HepG2 (cell line): ENCODE results near the gene PLSCR4. TPM values are rescaled to one million over a fixed set of nuclear protein-coding genes. Genes with fewer than 3 reads are reported as not detected.

Experiments
- HNRNPL ChIP-seq: fragments of 200-400 bp; formaldehyde crosslinking; IDR thresholded peaks from 2 replicates; pipeline ENCODE4 v1.6.1; 2017; ENCODE audit warnings: mild to moderate bottlenecking, low read depth, low read length
- NONO ChIP-seq, 2 experiments: fragments of 450-650 bp in 1 of 2; sonication (generic) in 1 of 2; formaldehyde crosslinking in 1 of 2; IDR thresholded peaks in 1 of 2; conservative IDR thresholded peaks in 1 of 2; 2 replicates each; pipeline versions ENCODE4 v1.6.1 to v1.8.0; 2017 to 2022; ENCODE audit warnings: mild to moderate bottlenecking in 1 of 2, missing genetic modification reagents in 1 of 2, moderate library complexity in 1 of 2
- RBM39 ChIP-seq: fragments of 200-400 bp; formaldehyde crosslinking; IDR thresholded peaks from one replicate; pipeline ENCODE4 v1.6.1; 2018; ENCODE audit warnings: antibody characterized with exemption, mild to moderate bottlenecking, low read depth, low read length; ENCODE audit not compliant: poor library complexity, severe bottlenecking
- SNRNP70 ChIP-seq: fragments of 200-400 bp; formaldehyde crosslinking; IDR thresholded peaks from 2 replicates; pipeline ENCODE4 v1.6.1; 2017; ENCODE audit warnings: mild to moderate bottlenecking, low read depth, low read length, moderate library complexity
- ZNF30 ChIP-seq: sonication (generic); formaldehyde crosslinking; IDR thresholded peaks from 2 replicates; pipeline ENCODE4 v1.5.0; 2020; ENCODE audit warnings: mild to moderate bottlenecking, missing genetic modification reagents
- ZSCAN29 ChIP-seq: sonication (generic); formaldehyde crosslinking; conservative IDR thresholded peaks from 2 replicates; pipeline ENCODE4 v1.4.0; 2020; ENCODE audit warnings: mild to moderate bottlenecking, missing genetic modification reagents
- polyA plus RNA-seq, 8 experiments: library from polyadenylated mRNA; depleted of rRNA in 3 of 8; stranded (reverse) in 7 of 8; unstranded in 1 of 8; fragments of >200 nt; fragmentation: Illumina TruSeq in 4 of 8; extraction: Trizol in 4 of 8; gene quantifications; 2 replicates each; pipeline versions ENCODE4 v1.2.1 to v1.2.3, GENCODE V29; 2011 to 2016; ENCODE audit warnings: low read depth in 4 of 8, missing spikeins in 1 of 8, mixed read lengths in 1 of 8; ENCODE audit not compliant: insufficient read depth in 1 of 8
- total RNA-seq, 5 experiments: library from RNA; depleted of rRNA; stranded (reverse); fragments of >200 nt; fragmentation: Illumina TruSeq; extraction: Trizol; gene quantifications; 2 replicates each; pipeline ENCODE4 v1.2.3, GENCODE V29; 2016; ENCODE audit warnings: low read depth in 1 of 5
- TF ChIP-seq, protein P1 (sequence below), 2 experiments: fragments of 450-650 bp in 1 of 2; sonication (generic) in 1 of 2; formaldehyde crosslinking in 1 of 2; IDR thresholded peaks; 2 replicates each; pipeline versions ENCODE4 v1.6.1 to v1.8.0; 2016 to 2022; ENCODE audit warnings: antibody characterized with exemption in 1 of 2, mild to moderate bottlenecking in 1 of 2, missing genetic modification reagents in 1 of 2
- TF ChIP-seq, protein P2 (sequence below): sonication (generic); formaldehyde crosslinking; IDR thresholded peaks from 2 replicates; pipeline ENCODE4 v1.4.0; 2020; ENCODE audit warnings: mild to moderate bottlenecking, missing genetic modification reagents
- TF ChIP-seq, protein P3 (sequence below): sonication (generic); formaldehyde crosslinking; IDR thresholded peaks from 2 replicates; pipeline ENCODE4 v1.5.0; 2020; ENCODE audit warnings: missing genetic modification reagents, mild to moderate bottlenecking, borderline replicate concordance
- TF ChIP-seq, protein P4 (sequence below): IDR thresholded peaks from 2 replicates; pipeline ENCODE4 v1.6.1; 2016; ENCODE audit warnings: control low read depth
- TF ChIP-seq, protein P5 (sequence below): sonication (generic); formaldehyde crosslinking; conservative IDR thresholded peaks from 2 replicates; pipeline ENCODE4 v1.8.0; 2022; ENCODE audit warnings: low read depth, missing genetic modification reagents

The PLSCR4 gene
- total and polyA plus RNA-seq, 2 of the 13 experiments (the other 11 are each of a cell fraction or from before 2014, with no cell fraction given), result 1.5 to 59.0 TPM

DNA sequence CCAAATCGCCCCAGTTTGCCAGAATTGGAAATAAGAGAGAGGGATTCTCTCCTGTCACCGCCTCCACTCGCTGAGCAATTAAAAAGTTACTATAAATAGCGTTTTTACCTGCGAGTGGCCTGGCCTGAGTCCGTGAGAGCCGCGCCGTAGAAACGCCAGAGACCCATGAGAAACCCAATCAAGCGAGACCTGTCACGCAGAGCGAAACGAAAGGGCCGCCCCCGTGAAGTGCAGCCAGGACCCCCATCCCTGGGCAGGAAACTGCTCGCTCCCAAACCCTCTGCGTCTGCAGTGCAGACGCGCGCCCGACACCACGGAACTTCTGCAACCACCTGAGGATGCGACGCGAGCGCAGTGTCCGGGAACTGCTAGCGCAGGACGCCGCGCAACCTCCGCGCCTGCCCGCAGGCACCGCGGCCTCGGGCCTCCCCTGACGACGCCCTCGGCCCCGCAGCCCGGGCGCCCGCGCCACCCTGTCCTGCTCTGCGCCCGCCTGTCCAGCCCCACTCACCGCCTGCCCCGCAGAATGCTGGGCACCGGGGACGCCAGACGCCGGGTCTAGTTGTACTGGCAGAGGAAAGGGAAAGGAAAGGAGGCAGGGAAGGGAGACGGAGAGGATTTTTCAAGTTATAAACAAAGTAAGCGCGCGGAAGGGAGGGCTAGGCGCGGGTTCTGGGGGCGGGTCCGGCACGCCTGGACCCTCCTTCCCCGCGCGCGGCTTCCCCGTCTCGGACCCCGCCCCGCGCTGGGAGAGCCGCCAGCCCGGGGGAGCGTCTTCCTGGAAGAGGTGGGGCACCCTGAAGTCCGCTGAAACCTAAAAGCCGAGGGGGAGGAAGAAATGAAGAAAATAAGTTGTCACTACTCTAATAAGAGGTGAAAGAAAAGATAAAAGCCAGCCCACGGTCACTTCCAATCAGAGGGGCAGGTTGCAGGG, at the start of gene PLSCR4 (continued):
- TF ChIP-seq, protein P1, sequence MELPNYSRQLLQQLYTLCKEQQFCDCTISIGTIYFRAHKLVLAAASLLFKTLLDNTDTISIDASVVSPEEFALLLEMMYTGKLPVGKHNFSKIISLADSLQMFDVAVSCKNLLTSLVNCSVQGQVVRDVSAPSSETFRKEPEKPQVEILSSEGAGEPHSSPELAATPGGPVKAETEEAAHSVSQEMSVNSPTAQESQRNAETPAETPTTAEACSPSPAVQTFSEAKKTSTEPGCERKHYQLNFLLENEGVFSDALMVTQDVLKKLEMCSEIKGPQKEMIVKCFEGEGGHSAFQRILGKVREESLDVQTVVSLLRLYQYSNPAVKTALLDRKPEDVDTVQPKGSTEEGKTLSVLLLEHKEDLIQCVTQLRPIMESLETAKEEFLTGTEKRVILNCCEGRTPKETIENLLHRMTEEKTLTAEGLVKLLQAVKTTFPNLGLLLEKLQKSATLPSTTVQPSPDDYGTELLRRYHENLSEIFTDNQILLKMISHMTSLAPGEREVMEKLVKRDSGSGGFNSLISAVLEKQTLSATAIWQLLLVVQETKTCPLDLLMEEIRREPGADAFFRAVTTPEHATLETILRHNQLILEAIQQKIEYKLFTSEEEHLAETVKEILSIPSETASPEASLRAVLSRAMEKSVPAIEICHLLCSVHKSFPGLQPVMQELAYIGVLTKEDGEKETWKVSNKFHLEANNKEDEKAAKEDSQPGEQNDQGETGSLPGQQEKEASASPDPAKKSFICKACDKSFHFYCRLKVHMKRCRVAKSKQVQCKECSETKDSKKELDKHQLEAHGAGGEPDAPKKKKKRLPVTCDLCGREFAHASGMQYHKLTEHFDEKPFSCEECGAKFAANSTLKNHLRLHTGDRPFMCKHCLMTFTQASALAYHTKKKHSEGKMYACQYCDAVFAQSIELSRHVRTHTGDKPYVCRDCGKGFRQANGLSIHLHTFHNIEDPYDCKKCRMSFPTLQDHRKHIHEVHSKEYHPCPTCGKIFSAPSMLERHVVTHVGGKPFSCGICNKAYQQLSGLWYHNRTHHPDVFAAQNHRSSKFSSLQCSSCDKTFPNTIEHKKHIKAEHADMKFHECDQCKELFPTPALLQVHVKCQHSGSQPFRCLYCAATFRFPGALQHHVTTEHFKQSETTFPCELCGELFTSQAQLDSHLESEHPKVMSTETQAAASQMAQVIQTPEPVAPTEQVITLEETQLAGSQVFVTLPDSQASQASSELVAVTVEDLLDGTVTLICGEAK (IDR thresholded peaks at IDR 0.05), result no peak
- TF ChIP-seq, protein P1 (CRISPR knock-in tag; IDR thresholded peaks at IDR 0.05), result no peak; the same call in 1 of the 2 replicates
- 0 out of 2 replicates have a peak, but pooled peaks have one; percentile 27 for TF ChIP-seq ZSCAN29 (CRISPR knock-in tag)
- no peak for TF ChIP-seq ZNF30 (CRISPR knock-in tag)
- no peak for TF ChIP-seq RBM39
- TF ChIP-seq, protein P2, sequence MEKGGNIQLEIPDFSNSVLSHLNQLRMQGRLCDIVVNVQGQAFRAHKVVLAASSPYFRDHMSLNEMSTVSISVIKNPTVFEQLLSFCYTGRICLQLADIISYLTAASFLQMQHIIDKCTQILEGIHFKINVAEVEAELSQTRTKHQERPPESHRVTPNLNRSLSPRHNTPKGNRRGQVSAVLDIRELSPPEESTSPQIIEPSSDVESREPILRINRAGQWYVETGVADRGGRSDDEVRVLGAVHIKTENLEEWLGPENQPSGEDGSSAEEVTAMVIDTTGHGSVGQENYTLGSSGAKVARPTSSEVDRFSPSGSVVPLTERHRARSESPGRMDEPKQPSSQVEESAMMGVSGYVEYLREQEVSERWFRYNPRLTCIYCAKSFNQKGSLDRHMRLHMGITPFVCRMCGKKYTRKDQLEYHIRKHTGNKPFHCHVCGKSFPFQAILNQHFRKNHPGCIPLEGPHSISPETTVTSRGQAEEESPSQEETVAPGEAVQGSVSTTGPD (CRISPR knock-in tag), result no peak
- TF ChIP-seq, protein P3, sequence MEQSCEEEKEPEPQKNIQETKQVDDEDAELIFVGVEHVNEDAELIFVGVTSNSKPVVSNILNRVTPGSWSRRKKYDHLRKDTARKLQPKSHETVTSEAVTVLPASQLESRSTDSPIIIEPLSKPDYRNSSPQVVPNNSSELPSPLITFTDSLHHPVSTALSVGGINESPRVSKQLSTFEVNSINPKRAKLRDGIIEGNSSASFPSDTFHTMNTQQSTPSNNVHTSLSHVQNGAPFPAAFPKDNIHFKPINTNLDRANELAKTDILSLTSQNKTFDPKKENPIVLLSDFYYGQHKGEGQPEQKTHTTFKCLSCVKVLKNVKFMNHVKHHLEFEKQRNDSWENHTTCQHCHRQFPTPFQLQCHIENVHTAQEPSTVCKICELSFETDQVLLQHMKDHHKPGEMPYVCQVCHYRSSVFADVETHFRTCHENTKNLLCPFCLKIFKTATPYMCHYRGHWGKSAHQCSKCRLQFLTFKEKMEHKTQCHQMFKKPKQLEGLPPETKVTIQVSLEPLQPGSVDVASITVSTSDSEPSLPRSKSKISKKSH (CRISPR knock-in tag), result no peak
- TF ChIP-seq, protein P4, sequence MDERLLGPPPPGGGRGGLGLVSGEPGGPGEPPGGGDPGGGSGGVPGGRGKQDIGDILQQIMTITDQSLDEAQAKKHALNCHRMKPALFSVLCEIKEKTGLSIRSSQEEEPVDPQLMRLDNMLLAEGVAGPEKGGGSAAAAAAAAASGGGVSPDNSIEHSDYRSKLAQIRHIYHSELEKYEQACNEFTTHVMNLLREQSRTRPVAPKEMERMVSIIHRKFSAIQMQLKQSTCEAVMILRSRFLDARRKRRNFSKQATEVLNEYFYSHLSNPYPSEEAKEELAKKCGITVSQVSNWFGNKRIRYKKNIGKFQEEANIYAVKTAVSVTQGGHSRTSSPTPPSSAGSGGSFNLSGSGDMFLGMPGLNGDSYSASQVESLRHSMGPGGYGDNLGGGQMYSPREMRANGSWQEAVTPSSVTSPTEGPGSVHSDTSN (CRISPR knock-in tag), result no peak
- no peak for TF ChIP-seq NONO (IDR thresholded peaks at IDR 0.05)
- no peak for TF ChIP-seq NONO (CRISPR knock-in tag; conservative IDR thresholded peaks at IDR 0.05)
- TF ChIP-seq SNRNP70, result no peak
- no peak for TF ChIP-seq HNRNPL
- TF ChIP-seq, protein P5, sequence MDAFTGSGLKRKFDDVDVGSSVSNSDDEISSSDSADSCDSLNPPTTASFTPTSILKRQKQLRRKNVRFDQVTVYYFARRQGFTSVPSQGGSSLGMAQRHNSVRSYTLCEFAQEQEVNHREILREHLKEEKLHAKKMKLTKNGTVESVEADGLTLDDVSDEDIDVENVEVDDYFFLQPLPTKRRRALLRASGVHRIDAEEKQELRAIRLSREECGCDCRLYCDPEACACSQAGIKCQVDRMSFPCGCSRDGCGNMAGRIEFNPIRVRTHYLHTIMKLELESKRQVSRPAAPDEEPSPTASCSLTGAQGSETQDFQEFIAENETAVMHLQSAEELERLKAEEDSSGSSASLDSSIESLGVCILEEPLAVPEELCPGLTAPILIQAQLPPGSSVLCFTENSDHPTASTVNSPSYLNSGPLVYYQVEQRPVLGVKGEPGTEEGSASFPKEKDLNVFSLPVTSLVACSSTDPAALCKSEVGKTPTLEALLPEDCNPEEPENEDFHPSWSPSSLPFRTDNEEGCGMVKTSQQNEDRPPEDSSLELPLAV (CRISPR knock-in tag), result no peak
